SU-DHL-6 (cell line): ENCODE results near the gene DAAM2.

ENCODE experiments used
- CTCF ChIP-seq: fragments of 200-600 bp; sonication (generic); IDR thresholded peaks from one replicate; pipeline ENCODE4 v1.5.1; 2017; ENCODE audit warnings: antibody characterized with exemption, mild to moderate bottlenecking, low read length, moderate library complexity; ENCODE audit not compliant: insufficient read depth, poor library complexity, severe bottlenecking
- EZH2phosphoT487 ChIP-seq: fragments of 200-600 bp; sonication (generic), shearing (Covaris generic); conservative IDR thresholded peaks from 2 replicates; pipeline ENCODE4 v1.6.1; 2018; ENCODE audit warnings: mild to moderate bottlenecking, antibody characterized with exemption, low read length, moderate library complexity, mixed read lengths

- TF ChIP-seq CTCF, result no peak
- TF ChIP-seq EZH2phosphoT487, result no peak
Observed at GRCh38 chr6:39910744-39911143, 118.6 kb downstream of the DAAM2 start.
